ENCODE data around the gene NPAS2. TPM values are rescaled to one million over a fixed set of nuclear protein-coding genes. Genes with fewer than 3 reads are reported as not detected.

Gene NPAS2
- total and polyA plus RNA-seq, 2 of the 8 experiments (the other 6 are each of a cell fraction or from before 2014, with no cell fraction given), result 1.8 to 1.9 TPM

DNA sequence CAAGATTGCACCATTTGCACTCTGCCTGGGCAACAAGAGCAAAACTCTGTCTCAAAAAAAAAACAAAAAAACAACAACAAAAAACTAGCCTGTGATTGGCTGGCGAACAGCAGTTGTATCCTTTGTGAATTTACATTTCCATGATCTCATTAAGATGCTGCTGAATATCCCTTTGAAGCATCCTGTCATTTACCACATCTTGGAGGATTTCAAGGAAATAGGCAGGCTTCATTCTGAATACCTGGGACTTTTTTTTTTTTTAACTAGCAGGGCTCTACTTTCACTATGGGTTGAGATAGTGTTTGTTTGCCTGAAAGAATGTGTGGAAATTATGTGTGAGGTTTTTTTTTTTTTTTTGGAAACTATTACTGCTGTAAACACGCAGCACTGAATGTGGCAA, 132.6 kb downstream of the NPAS2 start:
- Histone ChIP-seq H4K5ac (ENCODE audit: insufficient read length, low read depth, low read length) (no peak overlapping the region), H3K23ac (ENCODE audit: insufficient read length) (no peak overlapping the region), H3K79me1 (ENCODE audit: low read depth, low read length) (no peaks in the 10 kb centered on the region), H3K4me2 (ENCODE audit: insufficient read depth in 1 of 2, low read depth in 2 of 2, low read length in 2 of 2) (no peak overlapping the region), H3K23me2 (ENCODE audit: low read depth, low read length) (no peaks in the 10 kb centered on the region), H3K79me2 (ENCODE audit: control insufficient read depth in 1 of 2, insufficient read depth in 2 of 2, low read length in 2 of 2) (no peaks in the 10 kb centered on the region), H2BK20ac (ENCODE audit: low read length) (no peak overlapping the region), H2BK5ac (ENCODE audit: low read depth, low read length) (no peak overlapping the region), H3K56ac (replicated peaks; ENCODE audit: insufficient read length, low read depth, low read length) (no peak overlapping the region), H3K14ac (ENCODE audit: insufficient read length) (no peak overlapping the region), H4K8ac (ENCODE audit: extremely low read depth, insufficient read depth, low read length) (no peak overlapping the region), H2AK5ac (ENCODE audit: low read depth, low read length) (no peak overlapping the region), H3K18ac (ENCODE audit: extremely low read depth, low read length) (no peak overlapping the region), H3K4me3 (ENCODE audit: extremely low read depth in 1 of 4, insufficient read depth in 2 of 4, low read depth in 3 of 4, low read length in 4 of 4) (no peak overlapping the region), H3K4me1 (replicated peaks in 1 of 4; ENCODE audit: control insufficient read depth in 3 of 4, insufficient read depth in 4 of 4, low read length in 3 of 4) (peaks cover 0 to 9% (median 4%) of the 10 kb centered on the region in 4 experiments; a peak in 5 of 7 replicates), H2BK120ac (replicated peaks; ENCODE audit: low read depth, low read length) (no peak overlapping the region), H4K20me1 (replicated peaks in 1 of 2; ENCODE audit: control insufficient read depth in 1 of 2, insufficient read depth in 2 of 2, low read length in 2 of 2) (no peaks in the 10 kb centered on the region), H4K91ac (replicated peaks; ENCODE audit: insufficient read length, low read length) (no peak overlapping the region), H3K4ac (replicated peaks; ENCODE audit: insufficient read length, low read depth, low read length) (no peak overlapping the region), H3K9ac (replicated peaks in 1 of 4; ENCODE audit: extremely low read depth in 1 of 4, low read depth in 3 of 4, low read length in 3 of 4) (no peak overlapping the region), H3K36me3 (ENCODE audit: control insufficient read depth in 2 of 4, insufficient read depth in 4 of 4, low read length in 3 of 4) (no peaks in the 10 kb centered on the region), H2AFZ (ENCODE audit: low read length) (no peak overlapping the region), H3K27ac (ENCODE audit: low read depth, low read length) (no peak overlapping the region), H3K27me3 (replicated peaks in 1 of 4; ENCODE audit: control insufficient read depth in 3 of 4, extremely low read depth in 1 of 4, insufficient read depth in 3 of 4, low read length in 3 of 4) (no peaks in the 10 kb centered on the region), H2BK12ac (ENCODE audit: low read depth, low read length) (no peak overlapping the region), H2BK15ac (ENCODE audit: low read length) (no peak overlapping the region), H3K9me3 (ENCODE audit: insufficient read depth in 2 of 2, low read depth in 1 of 2, low read length in 1 of 2) (no peaks in the 10 kb centered on the region)
- POLR2A ChIA-PET (ENCODE audit: partially characterized antibody), result no interaction called here
- TF ChIP-seq, protein P1, sequence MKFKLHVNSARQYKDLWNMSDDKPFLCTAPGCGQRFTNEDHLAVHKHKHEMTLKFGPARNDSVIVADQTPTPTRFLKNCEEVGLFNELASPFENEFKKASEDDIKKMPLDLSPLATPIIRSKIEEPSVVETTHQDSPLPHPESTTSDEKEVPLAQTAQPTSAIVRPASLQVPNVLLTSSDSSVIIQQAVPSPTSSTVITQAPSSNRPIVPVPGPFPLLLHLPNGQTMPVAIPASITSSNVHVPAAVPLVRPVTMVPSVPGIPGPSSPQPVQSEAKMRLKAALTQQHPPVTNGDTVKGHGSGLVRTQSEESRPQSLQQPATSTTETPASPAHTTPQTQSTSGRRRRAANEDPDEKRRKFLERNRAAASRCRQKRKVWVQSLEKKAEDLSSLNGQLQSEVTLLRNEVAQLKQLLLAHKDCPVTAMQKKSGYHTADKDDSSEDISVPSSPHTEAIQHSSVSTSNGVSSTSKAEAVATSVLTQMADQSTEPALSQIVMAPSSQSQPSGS (IDR thresholded peaks at IDR 0.05; ENCODE audit: low read length), result no peak
- no peak for TF ChIP-seq SIN3A (conservative IDR thresholded peaks at IDR 0.05 in 1 of 2, IDR thresholded peaks at IDR 0.05 in 1 of 2; ENCODE audit: low read depth in 1 of 2, low read length in 2 of 2)
- no peak for TF ChIP-seq JUND (IDR thresholded peaks at IDR 0.05; ENCODE audit: low read length)
- TF ChIP-seq TAF1 (IDR thresholded peaks at IDR 0.05; ENCODE audit: low read depth, low read length), result no peak
- no peak for TF ChIP-seq ASH2L (IDR thresholded peaks at IDR 0.05; ENCODE audit: low read length)
- no peak for TF ChIP-seq SUZ12 (IDR thresholded peaks at IDR 0.05; ENCODE audit: low read length)
- TF ChIP-seq CBX8 (IDR thresholded peaks at IDR 0.05; ENCODE audit: borderline replicate concordance, low read depth, low read length), result no peak
- no peak for TF ChIP-seq RXRA (IDR thresholded peaks at IDR 0.05; ENCODE audit: insufficient read depth, low read depth, low read length)
- no peak for TF ChIP-seq RNF2 (IDR thresholded peaks at IDR 0.05; ENCODE audit: borderline replicate concordance, low read depth, low read length, missing control alignments, poor library complexity, severe bottlenecking)
- no peak for TF ChIP-seq NANOG (IDR thresholded peaks at IDR 0.05; ENCODE audit: insufficient read depth, low read depth, low read length, poor library complexity, severe bottlenecking)
- TF ChIP-seq EGR1 (IDR thresholded peaks at IDR 0.05; ENCODE audit: borderline replicate concordance, low read depth, low read length), result no peak
- DNase-seq (ENCODE audit: low read depth in 1 of 2, low spot score in 2 of 2) (no peak), FAIRE-seq (no peak)
- 93% methylated on average over 2 of the region's 2 CpGs; no CpG with 5 or more reads in 1 of the 2 experiments for WGBS, 2 experiments (ENCODE audit: extremely low coverage in 1 of 2, insufficient coverage in 1 of 2, insufficient read length in 1 of 2, insufficient replicate concordance in 2 of 2, low coverage in 1 of 2, low lambda C conversion rate in 2 of 2, missing lambda C conversion rate in 1 of 2)
- CTCF ChIA-PET (ENCODE audit: partially characterized antibody), result no interaction called here

Measured in H1 (cell line).